Measurements from ENCODE around the gene COBL.

COBL gene

GRCh38 chr7:51288896-51289622, 27.6 kb downstream of the COBL start:
- no peak for TF ChIP-seq POLR2A (IDR thresholded peaks at IDR 0.05; ENCODE audit: low read depth, low read length)
- no peak for TF ChIP-seq SPI1 (IDR thresholded peaks at IDR 0.05; ENCODE audit: low read depth, low read length)
- TF ChIP-seq POLR2AphosphoS5 (IDR thresholded peaks at IDR 0.05; ENCODE audit: low read depth, low read length) = no peak
- FAIRE-seq (no peak), DNase-seq (ENCODE audit: insufficient read length, low spot score) (no peak)

GRCh38 chr7:51286401-51286800, 30.2 kb downstream of the COBL start:
- TF ChIP-seq POLR2A (IDR thresholded peaks at IDR 0.05; ENCODE audit: low read depth, low read length) (no peak), POLR2AphosphoS5 (IDR thresholded peaks at IDR 0.05; ENCODE audit: low read depth, low read length) (no peak), POU2F2 (IDR thresholded peaks at IDR 0.05; ENCODE audit: low read depth, low read length) (no peak), SPI1 (IDR thresholded peaks at IDR 0.05; ENCODE audit: low read depth, low read length) (no peak), PAX5 (IDR thresholded peaks at IDR 0.05; ENCODE audit: insufficient read depth, low read length, severe bottlenecking) (no peak), TAF1 (IDR thresholded peaks at IDR 0.05; ENCODE audit: low read depth, low read length) (no peak)
- DNase-seq (ENCODE audit: insufficient read length, low spot score) = no peak
- FAIRE-seq = no peak

GRCh38 chr7:51280156-51280555, 36.5 kb downstream of the COBL start:
- TF ChIP-seq PAX5 (IDR thresholded peaks at IDR 0.05; ENCODE audit: insufficient read depth, low read length, severe bottlenecking) = no peak
- TF ChIP-seq POLR2AphosphoS5 (IDR thresholded peaks at IDR 0.05; ENCODE audit: low read depth, low read length) = no peak
- no peak for TF ChIP-seq SPI1 (IDR thresholded peaks at IDR 0.05; ENCODE audit: low read depth, low read length)
- TF ChIP-seq POLR2A (IDR thresholded peaks at IDR 0.05; ENCODE audit: low read depth, low read length) = no peak
- no peak for TF ChIP-seq POU2F2 (IDR thresholded peaks at IDR 0.05; ENCODE audit: low read depth, low read length)
- no peak for TF ChIP-seq TAF1 (IDR thresholded peaks at IDR 0.05; ENCODE audit: low read depth, low read length)
- no peak for FAIRE-seq

GRCh38 chr7:51279391-51280023, 37.1 kb downstream of the COBL start:
- FAIRE-seq = no peak
- no peak for TF ChIP-seq SPI1 (IDR thresholded peaks at IDR 0.05; ENCODE audit: low read depth, low read length)
- no peak for DNase-seq (ENCODE audit: insufficient read length, low spot score)

More at GRCh38 chr7:51280156-51280555, 36.5 kb downstream of the COBL start:
- DNase-seq (ENCODE audit: insufficient read length, low spot score) = no peak

- DNase-seq (ENCODE audit: insufficient read length, low spot score) = no peak
- no peak for FAIRE-seq
- TF ChIP-seq POU2F2 (IDR thresholded peaks at IDR 0.05; ENCODE audit: low read depth, low read length) (no peak), POLR2A (IDR thresholded peaks at IDR 0.05; ENCODE audit: low read depth, low read length) (no peak), SPI1 (IDR thresholded peaks at IDR 0.05; ENCODE audit: low read depth, low read length) (no peak), TAF1 (IDR thresholded peaks at IDR 0.05; ENCODE audit: low read depth, low read length) (no peak)
Measured at GRCh38 chr7:51278797-51279196, 37.8 kb downstream of the COBL start.

- FAIRE-seq (no peak), DNase-seq (ENCODE audit: insufficient read length, low spot score) (no peak)
- TF ChIP-seq POLR2AphosphoS5 (IDR thresholded peaks at IDR 0.05; ENCODE audit: low read depth, low read length) = no peak
- TF ChIP-seq SPI1 (IDR thresholded peaks at IDR 0.05; ENCODE audit: low read depth, low read length) = no peak
- no peak for TF ChIP-seq POLR2A (IDR thresholded peaks at IDR 0.05; ENCODE audit: low read depth, low read length)
- TF ChIP-seq POU2F2 (IDR thresholded peaks at IDR 0.05; ENCODE audit: low read depth, low read length) = no peak
- no peak for TF ChIP-seq TAF1 (IDR thresholded peaks at IDR 0.05; ENCODE audit: low read depth, low read length)
- no peak for TF ChIP-seq PAX5 (IDR thresholded peaks at IDR 0.05; ENCODE audit: insufficient read depth, low read length, severe bottlenecking)
Measured at GRCh38 chr7:51276967-51277366, 39.6 kb downstream of the COBL start.

- TF ChIP-seq TAF1 (IDR thresholded peaks at IDR 0.05; ENCODE audit: low read depth, low read length) = no peak
- no peak for FAIRE-seq
- no peak for DNase-seq (ENCODE audit: insufficient read length, low spot score)
Measured at GRCh38 chr7:51276091-51276605, 40.5 kb downstream of the COBL start.

- TF ChIP-seq SPI1 (IDR thresholded peaks at IDR 0.05; ENCODE audit: low read depth, low read length) = no peak
- no peak for TF ChIP-seq TAF1 (IDR thresholded peaks at IDR 0.05; ENCODE audit: low read depth, low read length)
- TF ChIP-seq POU2F2 (IDR thresholded peaks at IDR 0.05; ENCODE audit: low read depth, low read length) = no peak
- no peak for TF ChIP-seq POLR2AphosphoS5 (IDR thresholded peaks at IDR 0.05; ENCODE audit: low read depth, low read length)
- TF ChIP-seq PAX5 (IDR thresholded peaks at IDR 0.05; ENCODE audit: insufficient read depth, low read length, severe bottlenecking) = no peak
- TF ChIP-seq POLR2A (IDR thresholded peaks at IDR 0.05; ENCODE audit: low read depth, low read length) = no peak
- DNase-seq (ENCODE audit: insufficient read length, low spot score) (no peak), FAIRE-seq (no peak)
Measured at GRCh38 chr7:51275532-51275931, 41.1 kb downstream of the COBL start.

GRCh38 chr7:51274955-51275354, 41.7 kb downstream of the COBL start:
- TF ChIP-seq POLR2A (IDR thresholded peaks at IDR 0.05; ENCODE audit: low read depth, low read length) = no peak
- no peak for TF ChIP-seq TAF1 (IDR thresholded peaks at IDR 0.05; ENCODE audit: low read depth, low read length)
- no peak for TF ChIP-seq POU2F2 (IDR thresholded peaks at IDR 0.05; ENCODE audit: low read depth, low read length)
- no peak for TF ChIP-seq POLR2AphosphoS5 (IDR thresholded peaks at IDR 0.05; ENCODE audit: low read depth, low read length)
- TF ChIP-seq PAX5 (IDR thresholded peaks at IDR 0.05; ENCODE audit: insufficient read depth, low read length, severe bottlenecking) = no peak
- no peak for TF ChIP-seq SPI1 (IDR thresholded peaks at IDR 0.05; ENCODE audit: low read depth, low read length)
- FAIRE-seq = no peak
- DNase-seq (ENCODE audit: insufficient read length, low spot score) = no peak

GRCh38 chr7:51274001-51274400, 42.6 kb downstream of the COBL start:
- FAIRE-seq (no peak), DNase-seq (ENCODE audit: insufficient read length, low spot score) (no peak)
- TF ChIP-seq POU2F2 (IDR thresholded peaks at IDR 0.05; ENCODE audit: low read depth, low read length) (no peak), POLR2AphosphoS5 (IDR thresholded peaks at IDR 0.05; ENCODE audit: low read depth, low read length) (no peak), TAF1 (IDR thresholded peaks at IDR 0.05; ENCODE audit: low read depth, low read length) (no peak), PAX5 (IDR thresholded peaks at IDR 0.05; ENCODE audit: insufficient read depth, low read length, severe bottlenecking) (no peak)
